Mesenchymal stem cell (in vitro differentiated cells and primary cell): ENCODE results near the gene TINAGL1.

Experiments used
- DNase-seq: peaks from one replicate; pipeline ENCODE4 v3.0.0-alpha.2; 2013
- H2AFZ ChIP-seq: one replicate; pipeline ENCODE4 v1.6.1; 2013; ENCODE audit warnings: low read depth, mild to moderate bottlenecking, control low read depth, inconsistent platforms, low read length, moderate library complexity
- H2AK5ac ChIP-seq: 2 replicates; pipeline ENCODE4 v1.6.1; 2013; ENCODE audit warnings: low read length, moderate library complexity, mild to moderate bottlenecking, inconsistent platforms; ENCODE audit not compliant: severe bottlenecking
- H2BK120ac ChIP-seq: one replicate; pipeline ENCODE4 v1.6.1; 2013; ENCODE audit warnings: low read depth, mild to moderate bottlenecking, inconsistent platforms, low read length, moderate library complexity
- H2BK12ac ChIP-seq, 2 experiments: one replicate each; pipeline ENCODE4 v1.6.1; 2013; ENCODE audit warnings: inconsistent platforms in 2 of 2, low read length in 2 of 2, mild to moderate bottlenecking in 2 of 2, moderate library complexity in 2 of 2, control low read depth in 1 of 2
- H2BK15ac ChIP-seq: one replicate; pipeline ENCODE4 v1.6.1; 2013; ENCODE audit warnings: mild to moderate bottlenecking, low read depth, inconsistent platforms; ENCODE audit not compliant: poor library complexity, severe bottlenecking
- H2BK5ac ChIP-seq: 2 replicates; pipeline ENCODE4 v1.6.1; 2013; ENCODE audit warnings: low read depth, mild to moderate bottlenecking, low read length, control low read depth, inconsistent platforms; ENCODE audit not compliant: poor library complexity, severe bottlenecking
- H3K14ac ChIP-seq, 2 experiments: one replicate each; pipeline ENCODE4 v1.6.1; 2013; ENCODE audit warnings: inconsistent platforms in 2 of 2, low read length in 2 of 2, control low read depth in 1 of 2, mild to moderate bottlenecking in 1 of 2, moderate library complexity in 1 of 2
- H3K18ac ChIP-seq, 2 experiments: one replicate each; pipeline ENCODE4 v1.6.1; 2013; ENCODE audit warnings: inconsistent platforms in 2 of 2, low read length in 2 of 2, control low read depth in 1 of 2, low read depth in 1 of 2, mild to moderate bottlenecking in 1 of 2
- H3K23ac ChIP-seq, 2 experiments: one replicate each; pipeline ENCODE4 v1.6.1; 2013; ENCODE audit warnings: inconsistent platforms in 2 of 2, low read length in 2 of 2, mild to moderate bottlenecking in 2 of 2, moderate library complexity in 2 of 2, control low read depth in 1 of 2
- H3K27ac ChIP-seq: 2 replicates; pipeline ENCODE4 v1.5.1; 2013; ENCODE audit warnings: mild to moderate bottlenecking, moderate library complexity, low read length, control low read depth, inconsistent platforms; ENCODE audit not compliant: poor library complexity, severe bottlenecking
- H3K27me3 ChIP-seq, 2 experiments: 2 replicates each; pipeline versions ENCODE4 v1.6.1 to v1.7.0; 2013; ENCODE audit warnings: low read length in 2 of 2, mild to moderate bottlenecking in 2 of 2, moderate library complexity in 2 of 2, control low read depth in 1 of 2, inconsistent platforms in 1 of 2; ENCODE audit not compliant: control insufficient read depth in 1 of 2, insufficient read depth in 1 of 2
- H3K36me3 ChIP-seq, 2 experiments: 2 replicates each; pipeline versions ENCODE4 v1.6.1 to v1.7.0; 2013; ENCODE audit warnings: low read length in 2 of 2, control low read depth in 1 of 2, inconsistent platforms in 1 of 2, low read depth in 1 of 2, mild to moderate bottlenecking in 1 of 2; ENCODE audit not compliant: insufficient read depth in 2 of 2, control insufficient read depth in 1 of 2
- H3K4ac ChIP-seq, 2 experiments: one replicate each; pipeline ENCODE4 v1.6.1; 2013; ENCODE audit warnings: inconsistent platforms in 2 of 2, low read length in 2 of 2, mild to moderate bottlenecking in 2 of 2, moderate library complexity in 2 of 2, control low read depth in 1 of 2, low read depth in 1 of 2
- H3K4me1 ChIP-seq: 2 replicates; pipeline ENCODE4 v1.6.1; 2013; ENCODE audit warnings: low read depth, low read length, control low read depth; ENCODE audit not compliant: control insufficient read depth, insufficient read depth
- H3K4me2 ChIP-seq: 2 replicates; pipeline ENCODE4 v1.6.1; 2013; ENCODE audit warnings: low read length, mild to moderate bottlenecking, inconsistent platforms; ENCODE audit not compliant: poor library complexity, severe bottlenecking
- H3K4me3 ChIP-seq, 2 experiments: 2 replicates each; pipeline versions ENCODE4 v1.5.1 to v1.7.0; 2013; ENCODE audit warnings: low read length in 2 of 2, mild to moderate bottlenecking in 2 of 2, control low read depth in 1 of 2, low read depth in 1 of 2; ENCODE audit not compliant: insufficient read depth in 1 of 2
- H3K79me1 ChIP-seq: replicated peaks from 2 replicates; pipeline ENCODE4 v1.6.1; 2013; ENCODE audit warnings: mild to moderate bottlenecking, control low read depth, low read length, inconsistent platforms; ENCODE audit not compliant: poor library complexity, severe bottlenecking
- H3K9ac ChIP-seq: 2 replicates; pipeline ENCODE4 v1.7.0; 2013; ENCODE audit warnings: mild to moderate bottlenecking, low read length, moderate library complexity
- H3K9me3 ChIP-seq: 2 replicates; pipeline ENCODE4 v1.7.0; 2013; ENCODE audit warnings: mild to moderate bottlenecking, low read length; ENCODE audit not compliant: control insufficient read depth
- H4K8ac ChIP-seq: one replicate; pipeline ENCODE4 v1.6.1; 2013; ENCODE audit warnings: inconsistent platforms, mild to moderate bottlenecking, low read length, moderate library complexity
- H4K91ac ChIP-seq: one replicate; pipeline ENCODE4 v1.6.1; 2013; ENCODE audit warnings: mild to moderate bottlenecking, low read length, inconsistent platforms
- WGBS: methylation state at CpG from one replicate; pipeline ENCODE4 v1.1.7; 2013; ENCODE audit warnings: mixed read lengths; 5-methylcytosine and 5-hydroxymethylcytosine counted together

TINAGL1 gene

GRCh38 chr1:31562707-31563360, 13.5 kb upstream of the TINAGL1 start:
- no peak overlapping the region for H3K4me3 ChIP-seq
- no peak overlapping the region for H4K91ac ChIP-seq
- H3K4ac ChIP-seq: no peak overlapping the region
- peaks cover 7% of the 10 kb centered on the region for H3K4me1 ChIP-seq
- H3K9ac ChIP-seq: no peak overlapping the region
- DNase-seq: peak; percentile 22
- H2AFZ ChIP-seq: no peak overlapping the region
- no peak overlapping the region for H2AK5ac ChIP-seq
- H3K36me3 ChIP-seq: no peaks in the 10 kb centered on the region
- H3K27ac ChIP-seq: peak overlapping the region; percentile 43
- H2BK12ac ChIP-seq: no peak overlapping the region
- H3K4me2 ChIP-seq: peak overlapping the region; percentile 4
- peaks cover 9% of the 10 kb centered on the region for H3K9me3 ChIP-seq
- no peak overlapping the region for H2BK5ac ChIP-seq
- no peak overlapping the region for H3K14ac ChIP-seq
- H2BK15ac ChIP-seq: no peak overlapping the region
- H2BK120ac ChIP-seq: no peak overlapping the region
- WGBS: 20% methylated on average over 2 of the region's 3 CpGs
- no peak overlapping the region for H3K23ac ChIP-seq
- H4K8ac ChIP-seq: no peak overlapping the region
- no peaks in the 10 kb centered on the region for H3K27me3 ChIP-seq
- H3K79me1 ChIP-seq: no peaks in the 10 kb centered on the region
- no peak overlapping the region for H3K18ac ChIP-seq

- Histone ChIP-seq H4K8ac (no peak overlapping the region), H2BK5ac (no peak overlapping the region), H2BK12ac (no peak overlapping the region), H2AFZ (no peak overlapping the region), H3K9ac (no peak overlapping the region), H2BK120ac (no peak overlapping the region), H4K91ac (no peak overlapping the region), H3K9me3 (peaks cover 6% of the 10 kb centered on the region), H3K23ac (no peak overlapping the region), H3K4me1 (peaks cover 21% of the 10 kb centered on the region), H3K4me3 (no peak overlapping the region), H3K36me3 (no peaks in the 10 kb centered on the region), H2AK5ac (peak overlapping the region; percentile 41), H3K79me1 (no peaks in the 10 kb centered on the region), H3K4ac (no peak overlapping the region), H3K18ac (peak overlapping the region in 1 of 2 experiments; percentile 4), H3K27ac (no peak overlapping the region), H2BK15ac (no peak overlapping the region), H3K27me3 (no peaks in the 10 kb centered on the region), H3K4me2 (no peak overlapping the region), H3K14ac (no peak overlapping the region)
- DNase-seq: no peak
- WGBS: 89% methylated on average over 3 of the region's 5 CpGs
Measured at GRCh38 chr1:31564606-31564989, 11.7 kb upstream of the TINAGL1 start.

- Histone ChIP-seq H4K91ac (no peak overlapping the region), H3K27me3 (no peaks in the 10 kb centered on the region), H3K79me1 (no peaks in the 10 kb centered on the region), H2BK15ac (peak overlapping the region; percentile 38), H3K23ac (no peak overlapping the region), H3K9ac (no peak overlapping the region), H3K4me1 (peaks cover 26% of the 10 kb centered on the region), H2BK12ac (no peak overlapping the region), H4K8ac (no peak overlapping the region), H2AK5ac (no peak overlapping the region), H2BK5ac (no peak overlapping the region), H3K9me3 (no peaks in the 10 kb centered on the region), H3K36me3 (no peaks in the 10 kb centered on the region), H3K4ac (no peak overlapping the region), H3K4me3 (no peak overlapping the region), H3K27ac (peak overlapping the region; percentile 8), H3K4me2 (no peak overlapping the region), H2BK120ac (no peak overlapping the region), H3K18ac (no peak overlapping the region), H2AFZ (no peak overlapping the region), H3K14ac (no peak overlapping the region)
- no peak for DNase-seq
- WGBS: 96% methylated on average over 8 of the region's 10 CpGs
Measured at GRCh38 chr1:31567956-31568570, 8.3 kb upstream of the TINAGL1 start.

- Histone ChIP-seq H2BK120ac (no peak overlapping the region), H3K9ac (no peak overlapping the region), H2AK5ac (peak overlapping the region; percentile 59), H3K4ac (no peak overlapping the region), H3K4me1 (peaks cover 30% of the 10 kb centered on the region), H3K14ac (no peak overlapping the region), H3K27me3 (no peaks in the 10 kb centered on the region), H2BK12ac (no peak overlapping the region), H2BK5ac (no peak overlapping the region), H3K23ac (no peak overlapping the region), H3K27ac (no peak overlapping the region), H3K36me3 (no peaks in the 10 kb centered on the region), H3K79me1 (no peaks in the 10 kb centered on the region), H2AFZ (no peak overlapping the region), H3K4me3 (no peak overlapping the region), H3K18ac (no peak overlapping the region), H3K4me2 (no peak overlapping the region), H3K9me3 (no peaks in the 10 kb centered on the region), H4K8ac (no peak overlapping the region), H2BK15ac (no peak overlapping the region), H4K91ac (no peak overlapping the region)
- WGBS: 80% methylated on average over 11 of the region's 11 CpGs
- no peak for DNase-seq
Measured at GRCh38 chr1:31568895-31569595, 7.3 kb upstream of the TINAGL1 start.
